ENCODE results near the gene PROS1.

The PROS1 gene

GRCh38 chr3:94009608-94010007 lies 35.9 kb upstream of the PROS1 start:
- no peak for TF ChIP-seq CTCF (IDR thresholded peaks at IDR 0.05; ENCODE audit: control insufficient read depth, extremely low read depth, insufficient read depth)
- H3K4me3 ChIP-seq (ENCODE audit: low read depth, low read length), result no peak overlapping the region
- DNase-seq (ENCODE audit: low read depth), result no peak

GRCh38 chr3:94008253-94008652 lies 34.6 kb upstream of the PROS1 start:
- TF ChIP-seq CTCF (IDR thresholded peaks at IDR 0.05; ENCODE audit: control insufficient read depth, extremely low read depth, insufficient read depth), result no peak
- DNase-seq (ENCODE audit: low read depth), result no peak
- no peak overlapping the region for H3K4me3 ChIP-seq (ENCODE audit: low read depth, low read length)

- peak; percentile 87 for TF ChIP-seq CTCF (IDR thresholded peaks at IDR 0.05; ENCODE audit: control insufficient read depth, extremely low read depth, insufficient read depth)
- DNase-seq (ENCODE audit: low read depth), result peak; percentile 57
- peak overlapping the region; percentile 26; the same call in 1 of the 2 replicates for H3K4me3 ChIP-seq (ENCODE audit: low read depth, low read length)
These were observed 30.7 kb upstream of the PROS1 start for GRCh38 chr3:94004301-94004910.

- no peak for TF ChIP-seq CTCF (IDR thresholded peaks at IDR 0.05; ENCODE audit: control insufficient read depth, extremely low read depth, insufficient read depth)
- DNase-seq (ENCODE audit: low read depth), result no peak
- H3K4me3 ChIP-seq (ENCODE audit: low read depth, low read length), result no peak overlapping the region
These were observed 28.3 kb upstream of the PROS1 start for GRCh38 chr3:94001827-94002495.

- DNase-seq (ENCODE audit: low read depth), result no peak
- no peak for TF ChIP-seq CTCF (IDR thresholded peaks at IDR 0.05; ENCODE audit: control insufficient read depth, extremely low read depth, insufficient read depth)
- H3K4me3 ChIP-seq (ENCODE audit: low read depth, low read length), result no peak overlapping the region
These were observed 27.5 kb upstream of the PROS1 start for GRCh38 chr3:94001191-94001590.

- no peak for DNase-seq (ENCODE audit: low read depth)
- H3K4me3 ChIP-seq (ENCODE audit: low read depth, low read length), result no peak overlapping the region
- TF ChIP-seq CTCF (IDR thresholded peaks at IDR 0.05; ENCODE audit: control insufficient read depth, extremely low read depth, insufficient read depth), result no peak
These were observed 20.4 kb upstream of the PROS1 start for GRCh38 chr3:93994056-93994455.

GRCh38 chr3:93992207-93992606 lies 18.5 kb upstream of the PROS1 start:
- no peak for TF ChIP-seq CTCF (IDR thresholded peaks at IDR 0.05; ENCODE audit: control insufficient read depth, extremely low read depth, insufficient read depth)
- DNase-seq (ENCODE audit: low read depth), result no peak
- H3K4me3 ChIP-seq (ENCODE audit: low read depth, low read length), result no peak overlapping the region
